GM19372 (cell line): ENCODE data around the gene MPST.
"Not testable (repeated sequence)": the region's sequence is repeated elsewhere in the genome, so short reads cannot be mapped to it uniquely, and the experiment has no call there.

Experiments
- ATAC-seq: cut with Tn5 transposase; IDR thresholded peaks from one replicate; pipeline ENCODE4 v1.9.1; 2021; ENCODE audit warnings: mild to moderate bottlenecking, low read depth, moderate library complexity; ENCODE audit not compliant: unreplicated experiment

The MPST gene

GRCh38 chr22:37059876-37060449, 40.4 kb downstream of the MPST start:
- no peak for ATAC-seq

GRCh38 chr22:37060801-37061610, 41.5 kb downstream of the MPST start:
- no peak for ATAC-seq

GRCh38 chr22:37061611-37062375, 42.3 kb downstream of the MPST start:
- no peak for ATAC-seq

- ATAC-seq, result no peak
Measured at GRCh38 chr22:37062376-37062675, 42.8 kb downstream of the MPST start.

GRCh38 chr22:37062702-37063381, 43.3 kb downstream of the MPST start:
- ATAC-seq, result no peak

GRCh38 chr22:37063431-37064420, 44.2 kb downstream of the MPST start:
- ATAC-seq, result no peak

GRCh38 chr22:37064553-37064952, 45.0 kb downstream of the MPST start:
- ATAC-seq, result no peak

- no peak for ATAC-seq
Measured at GRCh38 chr22:37065180-37065579, 45.6 kb downstream of the MPST start.

- no peak for ATAC-seq
Measured at GRCh38 chr22:37065961-37066360, 46.4 kb downstream of the MPST start.

GRCh38 chr22:37067428-37067827, 47.9 kb downstream of the MPST start:
- no peak for ATAC-seq

- no peak for ATAC-seq
Measured at GRCh38 chr22:37068859-37069258, 49.3 kb downstream of the MPST start.

- no peak for ATAC-seq
Measured at GRCh38 chr22:37069319-37069718, 49.8 kb downstream of the MPST start.

- ATAC-seq, result no peak
Measured at GRCh38 chr22:37069719-37070118, 50.2 kb downstream of the MPST start.

GRCh38 chr22:37070334-37070733, 50.8 kb downstream of the MPST start:
- no peak for ATAC-seq

GRCh38 chr22:37070744-37071143, 51.2 kb downstream of the MPST start:
- no peak for ATAC-seq

- not testable (repeated sequence) for ATAC-seq
Measured at GRCh38 chr22:37071850-37072592, 52.5 kb downstream of the MPST start.

GRCh38 chr22:37072673-37073072, 53.1 kb downstream of the MPST start:
- no peak for ATAC-seq

GRCh38 chr22:37074537-37074936, 55.0 kb downstream of the MPST start:
- no peak for ATAC-seq

GRCh38 chr22:37075046-37075445, 55.5 kb downstream of the MPST start:
- no peak for ATAC-seq
